ENCODE measurements around the gene C1QTNF4.
"Not testable (repeated sequence)": the region's sequence is repeated elsewhere in the genome, so short reads cannot be mapped to it uniquely, and the experiment has no call there.

The C1QTNF4 gene

GRCh38 chr11:47565340-47566148 is 28.7 kb downstream of the C1QTNF4 start, which contains the start of gene PTPMT1:
Gene PTPMT1 (plus strand): TSS chr11:47565599. CDS start chr11:47565623, 24 bp downstream.
- TF ChIP-seq POLR2AphosphoS5 (IDR thresholded peaks at IDR 0.05; ENCODE audit: low read depth), result peak; percentile 35
- TF ChIP-seq GABPA (IDR thresholded peaks at IDR 0.05; ENCODE audit: low read depth), result no peak
- no peak for TF ChIP-seq CTCF (IDR thresholded peaks at IDR 0.05; ENCODE audit: insufficient read depth, low read length)
- TF ChIP-seq REST (IDR thresholded peaks at IDR 0.05; ENCODE audit: insufficient replicate concordance, low read depth), result no peak
- TF ChIP-seq SPI1 (IDR thresholded peaks at IDR 0.05; ENCODE audit: borderline replicate concordance, low read depth), result no peak
- H3K27ac ChIP-seq (replicated peaks), result peak within 1 kb of the TSS; percentile 72
- H3K27me3 ChIP-seq (ENCODE audit: insufficient read depth, poor library complexity, severe bottlenecking), result no peaks in the 10 kb centered on the region
- peak within 1 kb of the TSS; percentile 93 for H3K4me3 ChIP-seq (replicated peaks; ENCODE audit: insufficient read depth, low read length)
- peak in 1 of 2 experiments; percentile 69 for DNase-seq (ENCODE audit: low read depth in 1 of 2, low spot score in 1 of 2)

- TF ChIP-seq CTCF (IDR thresholded peaks at IDR 0.05; ENCODE audit: insufficient read depth, low read length), result no peak
- TF ChIP-seq GABPA (IDR thresholded peaks at IDR 0.05; ENCODE audit: low read depth), result no peak
- TF ChIP-seq REST (IDR thresholded peaks at IDR 0.05; ENCODE audit: insufficient replicate concordance, low read depth), result no peak
- TF ChIP-seq POLR2AphosphoS5 (IDR thresholded peaks at IDR 0.05; ENCODE audit: low read depth), result no peak
- Histone ChIP-seq H3K4me3 (replicated peaks; ENCODE audit: insufficient read depth, low read length) (peak overlapping the region; percentile 93), H3K27me3 (ENCODE audit: insufficient read depth, poor library complexity, severe bottlenecking) (no peaks in the 10 kb centered on the region), H3K27ac (replicated peaks) (peak overlapping the region; percentile 72)
- DNase-seq (ENCODE audit: low read depth in 1 of 2, low spot score in 1 of 2), result no peak
Observed at GRCh38 chr11:47564933-47565339, 29.3 kb downstream of the C1QTNF4 start.

GRCh38 chr11:47564366-47564765 is 29.8 kb downstream of the C1QTNF4 start:
- H3K4me3 ChIP-seq (replicated peaks; ENCODE audit: insufficient read depth, low read length); DNase-seq (ENCODE audit: low read depth in 1 of 2, low spot score in 1 of 2); H3K27me3 ChIP-seq (ENCODE audit: insufficient read depth, poor library complexity, severe bottlenecking); H3K27ac ChIP-seq (replicated peaks): not testable (repeated sequence)

GRCh38 chr11:47562393-47562792 is 31.8 kb downstream of the C1QTNF4 start:
- DNase-seq (ENCODE audit: low read depth in 1 of 2, low spot score in 1 of 2); H3K27ac ChIP-seq (replicated peaks); H3K27me3 ChIP-seq (ENCODE audit: insufficient read depth, poor library complexity, severe bottlenecking); H3K4me3 ChIP-seq (replicated peaks; ENCODE audit: insufficient read depth, low read length): not testable (repeated sequence)

GRCh38 chr11:47560426-47560825 is 33.8 kb downstream of the C1QTNF4 start:
- H3K27ac ChIP-seq (replicated peaks), result no peak overlapping the region
- H3K4me3 ChIP-seq (replicated peaks; ENCODE audit: insufficient read depth, low read length), result no peak overlapping the region
- TF ChIP-seq CTCF (IDR thresholded peaks at IDR 0.05; ENCODE audit: insufficient read depth, low read length), result no peak
- TF ChIP-seq GABPA (IDR thresholded peaks at IDR 0.05; ENCODE audit: low read depth), result no peak
- TF ChIP-seq POLR2AphosphoS5 (IDR thresholded peaks at IDR 0.05; ENCODE audit: low read depth), result no peak
- no peak for TF ChIP-seq SPI1 (IDR thresholded peaks at IDR 0.05; ENCODE audit: borderline replicate concordance, low read depth)
- no peak for TF ChIP-seq REST (IDR thresholded peaks at IDR 0.05; ENCODE audit: insufficient replicate concordance, low read depth)
- H3K27me3 ChIP-seq (ENCODE audit: insufficient read depth, poor library complexity, severe bottlenecking), result no peaks in the 10 kb centered on the region
- DNase-seq (ENCODE audit: low read depth in 1 of 2, low spot score in 1 of 2), result no peak
